Activated CD4-positive, CD25-positive, alpha-beta regulatory T cell treated with anti-CD3 and anti-CD28 coated beads, Interleukin-2, amount 50 U/mL, for 24 hours (primary cell): ENCODE measurements around the gene ESYT3.
"Not testable (repeated sequence)": the region's sequence is repeated elsewhere in the genome, so short reads cannot be mapped to it uniquely, and the experiment has no call there.

ENCODE experiments used
- ATAC-seq, 2 donors: fragments of 150-1000 bp; cut with Tn5 transposase; one replicate each; pipeline ENCODE4 v1.10.0; 2021; ENCODE audit warnings: mild to moderate bottlenecking in 1 of 2, moderate library complexity in 1 of 2

Gene ESYT3

DNA sequence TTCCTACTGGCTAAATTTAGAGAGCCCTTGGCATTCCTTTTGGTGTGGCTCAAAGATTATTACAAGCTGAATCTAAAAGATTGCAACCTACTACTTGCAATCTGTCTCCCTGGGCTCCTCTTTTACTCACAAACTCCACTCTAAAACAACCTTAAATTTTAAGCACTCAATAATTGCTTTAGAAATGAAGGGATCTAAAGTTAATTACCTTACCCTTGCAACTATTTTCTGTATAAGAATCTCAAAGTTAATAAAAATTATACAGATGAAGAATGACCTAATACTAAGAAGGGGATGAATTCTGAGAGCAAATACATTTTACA, 60.2 kb downstream of the ESYT3 start:
- ATAC-seq, result no peak

- ATAC-seq, result not testable (repeated sequence)
Measured at GRCh38 chr3:138495638-138496037, 61.2 kb downstream of the ESYT3 start.

DNA sequence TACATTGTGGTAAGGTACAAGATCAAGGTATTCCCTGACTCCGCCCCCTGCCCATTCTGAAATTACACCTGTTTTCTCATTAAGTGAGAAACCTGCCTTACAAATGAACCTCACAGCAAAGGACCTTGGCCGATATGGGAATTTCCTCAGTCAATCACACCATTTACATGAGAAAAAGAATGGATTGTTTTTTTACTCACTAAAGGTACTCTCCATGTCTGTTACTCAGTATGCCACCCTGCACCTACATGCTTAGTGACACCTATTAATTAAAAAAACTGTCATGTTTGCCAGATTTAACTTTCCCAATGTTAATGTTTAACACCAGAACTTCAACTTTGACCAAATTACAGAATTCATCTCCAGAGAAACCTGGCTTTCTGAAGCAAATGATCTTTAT, 62.0 kb downstream of the ESYT3 start:
- no peak for ATAC-seq

GRCh38 chr3:138497021-138497420, 62.6 kb downstream of the ESYT3 start:
- ATAC-seq, result no peak

DNA sequence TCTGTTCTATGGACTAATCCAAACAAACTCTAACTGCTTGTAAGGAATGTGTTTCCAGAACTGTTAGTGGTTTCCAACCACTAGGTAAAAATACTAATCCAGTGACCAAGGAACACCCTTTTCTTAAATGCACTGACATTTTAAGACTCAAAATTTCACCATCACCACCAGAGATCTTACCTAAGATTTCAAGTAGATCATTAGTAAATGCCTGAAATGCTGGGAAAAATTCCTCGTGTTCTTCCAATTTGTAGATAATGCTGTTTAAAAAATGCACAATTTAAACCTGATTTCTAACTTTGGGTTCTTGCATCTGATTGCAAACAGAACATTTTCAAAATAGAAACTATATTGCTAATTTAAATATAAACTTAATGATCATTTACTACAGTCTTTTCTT, 63.4 kb downstream of the ESYT3 start:
- ATAC-seq, result no peak

GRCh38 chr3:138498991-138499390, 64.6 kb downstream of the ESYT3 start:
- ATAC-seq, result no peak

- ATAC-seq, result no peak
Measured at GRCh38 chr3:138507524-138507923, 73.1 kb downstream of the ESYT3 start.

GRCh38 chr3:138509586-138509985, 75.2 kb downstream of the ESYT3 start:
- ATAC-seq, result no peak

DNA sequence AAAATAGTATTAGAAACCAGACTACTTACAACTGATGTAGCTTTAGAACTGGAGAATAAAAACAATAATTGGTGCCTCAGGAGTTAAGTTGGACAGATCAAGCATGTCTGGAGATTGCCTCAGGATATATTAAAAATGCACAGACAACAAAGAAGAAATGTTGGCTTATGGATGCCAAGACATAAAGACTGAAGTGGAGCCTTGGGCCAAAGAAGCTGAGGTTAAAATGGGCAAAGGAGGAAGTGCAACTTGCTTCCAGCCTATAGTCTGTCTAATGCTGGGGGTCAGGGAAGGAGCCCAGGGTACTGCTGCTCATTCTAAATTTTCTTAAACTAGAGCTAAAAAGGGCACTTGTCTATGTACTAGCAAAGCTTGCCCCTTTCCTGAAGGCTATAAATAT, 77.5 kb downstream of the ESYT3 start:
- ATAC-seq, result no peak

GRCh38 chr3:138513090-138513843, 78.9 kb downstream of the ESYT3 start:
- peak in 1 of 2 donors; percentile 38 for ATAC-seq

GRCh38 chr3:138521445-138521844, 87.0 kb downstream of the ESYT3 start:
- ATAC-seq, result not testable (repeated sequence)
